Endothelial cell of umbilical vein (primary cell): ENCODE data around the gene PHPT1. TPM values are rescaled to one million over a fixed set of nuclear protein-coding genes. Genes with fewer than 3 reads are reported as not detected.

Experiments used
- BruUV-seq: library from RNA; stranded (reverse); fragments of 400-500 nt; replicated peaks from 2 replicates; lab custom pipeline; 2021; lab: Mats Ljungman, UMichigan
- CTCF ChIA-PET: fragments of 300-600, 350-600 bp; sonication (Branson Sonifier 250); formaldehyde crosslinking; loops from one replicate; lab custom pipeline; 2021; ENCODE audit warnings: antibody characterized with exemption, inconsistent platforms; lab: Charles Lee
- POLR2A ChIA-PET: fragments of 300-600, 350-600 bp; sonication (Branson Sonifier 250); formaldehyde crosslinking; loops from one replicate; lab custom pipeline; 2021; ENCODE audit warnings: antibody characterized with exemption, inconsistent platforms; lab: Charles Lee
- DNase-seq: peaks from one replicate; pipeline ENCODE4 v3.0.0-alpha.2; 2011; ENCODE audit warnings: low read depth, low spot score
- FAIRE-seq: peaks from 2 replicates; lab custom pipeline; 2011; peaks lifted over from hg19 to GRCh38; lab: Jason Lieb, UNC
- H2AFZ ChIP-seq: 2 replicates; pipeline ENCODE4 v1.6.0; 2012; ENCODE audit warnings: low read depth, low read length, control low read depth, inconsistent platforms
- H3K27ac ChIP-seq: 2 replicates; pipeline ENCODE4 v1.5.1; 2011; ENCODE audit warnings: low read depth, mild to moderate bottlenecking, control low read depth, low read length, moderate library complexity; ENCODE audit not compliant: insufficient read depth
- H3K27me3 ChIP-seq, 2 experiments: 2 replicates each; pipeline versions ENCODE4 v1.6.0 to v1.6.1; 2011; ENCODE audit warnings: low read length in 2 of 2, mixed read lengths in 1 of 2; ENCODE audit not compliant: control insufficient read depth in 2 of 2, insufficient read depth in 2 of 2
- H3K36me3 ChIP-seq, 2 experiments: 2 replicates in 1 of 2; 3 replicates in 1 of 2; pipeline ENCODE4 v1.5.1; 2011; ENCODE audit warnings: low read length in 2 of 2, mild to moderate bottlenecking in 1 of 2, moderate library complexity in 1 of 2; ENCODE audit not compliant: control insufficient read depth in 2 of 2, insufficient read depth in 2 of 2; ENCODE audit errors: extremely low read depth in 1 of 2
- H3K4me1 ChIP-seq: 3 replicates; pipeline ENCODE4 v1.5.1; 2011; ENCODE audit warnings: mild to moderate bottlenecking, low read length; ENCODE audit not compliant: control insufficient read depth, insufficient read depth; ENCODE audit errors: extremely low read depth
- H3K4me2 ChIP-seq: 2 replicates; pipeline ENCODE4 v1.6.1; 2011; ENCODE audit warnings: low read length, control low read depth, mixed read lengths; ENCODE audit not compliant: insufficient read depth
- H3K4me3 ChIP-seq, 3 experiments: fragments of 200-600 bp in 1 of 3; sonication (generic), shearing (Covaris generic) in 1 of 3; replicated peaks in 1 of 3; 2 replicates each; pipeline ENCODE4 v1.5.1; 2011 to 2016; ENCODE audit warnings: control low read depth in 3 of 3, low read length in 3 of 3, mild to moderate bottlenecking in 2 of 3, inconsistent platforms in 1 of 3, low read depth in 1 of 3, moderate library complexity in 1 of 3; ENCODE audit not compliant: insufficient read depth in 1 of 3
- H3K79me2 ChIP-seq: 2 replicates; pipeline ENCODE4 v1.6.0; 2012; ENCODE audit warnings: low read length, inconsistent platforms; ENCODE audit not compliant: control insufficient read depth, insufficient read depth
- H3K9ac ChIP-seq: replicated peaks from 2 replicates; pipeline ENCODE3; 2011; ENCODE audit warnings: low read length, control low read depth; ENCODE audit not compliant: insufficient read depth; ENCODE audit errors: extremely low read depth
- H3K9me1 ChIP-seq: replicated peaks from 3 replicates; pipeline ENCODE4 v1.6.0; 2011; ENCODE audit warnings: mild to moderate bottlenecking, low read length; ENCODE audit not compliant: control insufficient read depth, insufficient read depth; ENCODE audit errors: extremely low read depth
- H3K9me3 ChIP-seq: replicated peaks from 2 replicates; pipeline ENCODE4 v1.5.1; 2012; ENCODE audit warnings: low read length, inconsistent platforms; ENCODE audit not compliant: control insufficient read depth, insufficient read depth
- H4K20me1 ChIP-seq: replicated peaks from 2 replicates; pipeline ENCODE3; 2011; ENCODE audit warnings: mild to moderate bottlenecking, low read length; ENCODE audit not compliant: control insufficient read depth, insufficient read depth; ENCODE audit errors: extremely low read depth
- CTCF ChIP-seq, 2 donors: IDR thresholded peaks; 1 replicate in 1 of 2; 2 replicates in 1 of 2; pipeline ENCODE4 v1.5.1; 2011; ENCODE audit warnings: low read length in 2 of 2, mild to moderate bottlenecking in 2 of 2, moderate library complexity in 2 of 2, control low read depth in 1 of 2, inconsistent platforms in 1 of 2, low read depth in 1 of 2; ENCODE audit not compliant: insufficient read depth in 1 of 2; ENCODE audit errors: extremely low read depth in 1 of 2
- EZH2 ChIP-seq: IDR thresholded peaks from 2 replicates; pipeline ENCODE4 v1.6.1; 2012; ENCODE audit warnings: borderline replicate concordance, low read depth, mild to moderate bottlenecking, moderate library complexity, low read length, inconsistent platforms; ENCODE audit not compliant: severe bottlenecking
- FOS ChIP-seq: IDR thresholded peaks from 2 replicates; pipeline ENCODE4 v1.6.1; 2011; ENCODE audit warnings: mild to moderate bottlenecking, low read length, moderate library complexity, borderline replicate concordance; ENCODE audit not compliant: insufficient read depth
- GATA2 ChIP-seq: IDR thresholded peaks from 2 replicates; pipeline ENCODE4 v1.7.0; 2011; ENCODE audit warnings: low read depth, mild to moderate bottlenecking, moderate library complexity, mixed read lengths, low read length; ENCODE audit not compliant: insufficient read length, insufficient read depth
- JUN ChIP-seq: IDR thresholded peaks from 2 replicates; pipeline ENCODE4 v1.6.1; 2011; ENCODE audit warnings: borderline replicate concordance, low read depth; ENCODE audit not compliant: insufficient read length, insufficient read depth
- MAX ChIP-seq: IDR thresholded peaks from 2 replicates; pipeline ENCODE4 v1.6.1; 2011; ENCODE audit not compliant: insufficient read depth, insufficient read length
- MYC ChIP-seq: IDR thresholded peaks from one replicate; pipeline ENCODE4 v1.6.1; 2011; ENCODE audit warnings: mild to moderate bottlenecking, low read depth, low read length
- POLR2A ChIP-seq: IDR thresholded peaks from 2 replicates; pipeline ENCODE4 v1.6.1; 2012; ENCODE audit warnings: low read depth, mild to moderate bottlenecking, control low read depth, low read length
- POLR2AphosphoS5 ChIP-seq: IDR thresholded peaks from 2 replicates; pipeline ENCODE4 v1.6.1; 2012; ENCODE audit warnings: low read depth, mild to moderate bottlenecking, control low read depth, low read length, moderate library complexity; ENCODE audit not compliant: insufficient read depth
- dilution Hi-C: fragments of 300-500 bp; cut with MboI; formaldehyde crosslinking; loops from one replicate; pipeline ENCODE4 v1.15.0; 2019; ENCODE audit warnings: low sequenced_read_pairs; ENCODE audit not compliant: extremely low pct_ligation_motif_present
- intact Hi-C: fragments of 100-400 bp; cut with micrococcal nuclease; formaldehyde crosslinking; loops from one replicate; pipeline ENCODE4 v1.10.0; 2022
- polyA plus RNA-seq, 4 experiments: library from polyadenylated mRNA; depleted of rRNA in 3 of 4; stranded (reverse) in 3 of 4; unstranded in 1 of 4; fragments of >200 nt; gene quantifications; 2 replicates each; pipeline versions ENCODE4 v1.2.1 to v1.2.3, GENCODE V29; 2011 to 2012; ENCODE audit warnings: missing spikeins in 1 of 4
- total RNA-seq: library from RNA; stranded (reverse); gene quantifications from 2 replicates; pipeline ENCODE4 v1.2.3, GENCODE V29; 2021

PHPT1 gene
- total and polyA plus RNA-seq, 2 donors (not counting 3 experiments of a cell fraction or from before 2014, with no cell fraction given): 139 to 319 TPM

- Histone ChIP-seq H3K9ac (no peak overlapping the region), H3K4me2 (no peak overlapping the region), H2AFZ (no peak overlapping the region), H3K79me2 (peaks cover 24% of the 10 kb centered on the region), H3K9me3 (no peaks in the 10 kb centered on the region), H3K27me3 (no peaks in the 10 kb centered on the region), H3K9me1 (no peaks in the 10 kb centered on the region), H4K20me1 (no peaks in the 10 kb centered on the region), H3K27ac (no peak overlapping the region), H3K36me3 (peaks cover 8% of the 10 kb centered on the region in 2 experiments), H3K4me3 (no peak overlapping the region), H3K4me1 (peaks cover 6% of the 10 kb centered on the region)
- dilution Hi-C loops: no loop called here
- no peak for FAIRE-seq
- ChIA-PET POLR2A (no interaction called here), CTCF (no interaction called here)
- DNase-seq: no peak
- TF ChIP-seq JUN (no peak), CTCF (IDR thresholded peaks at IDR 0.05; ENCODE audit: extremely low read depth in 1 of 2, insufficient read depth in 1 of 2, low read depth in 1 of 2, low read length in 2 of 2) (no peak), EZH2 (no peak), MAX (no peak), FOS (no peak), GATA2 (no peak), POLR2A (no peak), MYC (no peak), POLR2AphosphoS5 (no peak)
- intact Hi-C loops: loop anchor here (5.0 kb wide), 1 partner anchor 69 kb away; no protein-coding TSS in a partner anchor
- no TSS peak for BruUV-seq
Measured at GRCh38 chr9:136867917-136868316, 18.7 kb downstream of the PHPT1 start.
